GF-D8 (cell line): ENCODE results near the gene RAB13.

Experiments used
- DNase-seq: peaks from one replicate; lab custom pipeline; 2025; lab: John Stamatoyannopoulos, UW

RAB13 gene

GRCh38 chr1:153932156-153933131 is 53.7 kb downstream of the RAB13 start:
- no peak for DNase-seq
